Measurements from ENCODE around the gene HOXA5.

Gene HOXA5

DNA sequence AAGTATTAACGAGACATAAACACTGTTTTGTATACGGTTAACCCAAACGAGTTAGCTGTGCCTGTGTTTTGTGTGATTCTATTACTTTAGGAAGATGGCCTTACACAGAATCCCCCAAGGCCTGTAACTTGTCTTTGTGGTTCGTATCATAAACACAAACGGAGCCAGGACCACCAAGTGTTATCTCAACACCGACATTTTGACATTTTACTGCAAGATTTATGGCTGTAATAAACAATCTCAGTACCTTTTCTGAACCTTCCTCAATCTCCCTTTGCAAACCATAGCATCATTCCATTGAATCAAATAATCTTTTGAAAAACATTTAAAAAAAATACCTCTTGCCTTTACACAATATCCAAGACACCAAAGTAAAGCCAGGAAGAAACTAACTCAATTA, 10.5 kb downstream of the HOXA5 start:
- DNase-seq: no peak

GRCh38 chr7:27132214-27132613, 11.3 kb downstream of the HOXA5 start:
- no peak for DNase-seq

- no peak for DNase-seq
These were observed 12.1 kb downstream of the HOXA5 start for GRCh38 chr7:27131390-27131819.

DNA sequence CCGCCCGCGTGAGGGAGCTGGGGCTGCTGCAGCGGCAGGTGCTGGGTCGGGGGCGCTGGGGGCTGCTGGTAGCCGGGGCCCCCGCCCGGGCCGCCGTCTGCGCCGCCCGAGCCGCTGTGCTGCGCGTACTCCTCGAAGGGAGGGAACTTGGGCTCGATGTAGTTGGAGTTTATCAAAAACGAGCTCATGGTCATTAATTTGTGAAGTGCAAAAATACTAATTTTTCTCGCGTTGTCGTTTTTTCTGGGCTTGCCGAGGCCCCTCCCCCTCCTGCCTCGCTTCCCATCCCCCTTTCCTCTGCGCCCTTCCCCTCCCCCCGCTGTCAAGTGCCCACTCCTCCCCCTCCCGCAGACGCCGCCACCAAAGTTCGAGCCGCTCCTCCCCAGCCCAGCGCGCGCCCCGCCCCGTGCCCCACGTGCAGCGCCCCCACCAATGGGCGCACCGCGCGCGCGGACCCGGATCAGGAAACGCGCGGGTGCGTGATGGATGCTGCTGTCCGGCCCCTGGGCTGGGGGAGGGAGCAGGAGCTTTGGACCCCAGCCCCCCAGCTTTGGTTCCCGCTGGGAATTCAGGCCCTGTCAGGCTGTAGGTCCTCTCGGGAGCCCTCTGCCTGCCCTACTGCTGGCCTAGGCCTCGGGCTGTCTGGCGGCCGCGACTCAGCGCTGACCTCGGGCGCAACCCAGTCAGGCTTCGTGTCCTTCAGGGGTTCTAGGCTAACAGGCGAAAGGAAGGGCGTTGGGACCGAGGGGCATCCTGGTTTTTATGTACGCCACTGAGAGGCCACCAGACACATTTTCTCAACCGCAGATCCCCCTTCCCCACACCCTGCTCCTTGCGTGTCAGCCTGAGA, 12.7 kb downstream of the HOXA5 start, which contains the start of gene HOXA4:
Gene HOXA4, minus strand, starts transcription at position 218 of the 850 bp plus-strand sequence. Its CDS starts 24 bp downstream, at position 194.
- peak; percentile 93 for DNase-seq

GRCh38 chr7:27129729-27130539, 13.5 kb downstream of the HOXA5 start:
- no peak for DNase-seq

DNA sequence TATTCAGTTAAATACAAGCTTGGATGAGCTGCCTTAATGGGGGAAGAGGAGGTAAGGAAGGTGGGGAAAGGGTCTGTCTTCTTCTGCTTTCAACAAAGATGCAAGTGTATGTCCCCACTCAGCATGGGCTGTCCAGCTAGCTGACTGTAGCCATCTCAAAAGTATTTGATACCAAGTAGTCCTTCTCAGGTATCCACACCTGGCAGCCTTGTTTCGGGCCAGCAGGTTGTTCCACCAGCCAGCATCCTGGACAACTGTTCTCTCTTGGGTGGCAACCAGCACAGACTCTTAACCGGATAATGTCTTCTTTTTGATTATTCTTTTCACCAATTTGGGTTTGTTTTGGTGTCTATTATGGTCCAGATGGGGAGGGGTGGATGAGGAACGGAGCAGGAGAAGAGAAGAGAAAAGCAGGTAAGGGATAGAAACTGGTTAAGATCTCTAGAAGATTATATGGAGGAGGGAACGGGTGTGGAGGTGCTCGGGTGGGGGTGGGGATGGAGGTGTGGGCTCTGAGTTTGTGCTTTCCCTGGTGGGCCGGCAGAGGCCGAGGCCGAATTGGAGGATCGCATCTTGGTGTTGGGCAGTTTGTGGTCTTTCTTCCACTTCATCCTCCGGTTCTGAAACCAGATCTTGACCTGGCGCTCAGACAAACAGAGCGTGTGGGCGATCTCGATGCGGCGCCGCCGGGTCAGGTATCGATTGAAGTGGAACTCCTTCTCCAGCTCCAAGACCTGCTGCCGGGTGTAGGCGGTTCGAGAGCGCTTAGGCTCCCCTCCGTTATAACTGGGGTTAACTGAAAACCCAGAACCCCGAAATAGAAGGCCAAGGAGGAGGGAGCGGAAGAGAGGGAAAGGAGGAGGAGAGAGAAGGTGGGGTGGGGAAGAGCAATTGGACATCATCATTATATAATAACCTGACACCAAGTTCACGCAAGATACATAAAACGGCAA, 14.4 kb downstream of the HOXA5 start:
- DNase-seq: no peak

DNA sequence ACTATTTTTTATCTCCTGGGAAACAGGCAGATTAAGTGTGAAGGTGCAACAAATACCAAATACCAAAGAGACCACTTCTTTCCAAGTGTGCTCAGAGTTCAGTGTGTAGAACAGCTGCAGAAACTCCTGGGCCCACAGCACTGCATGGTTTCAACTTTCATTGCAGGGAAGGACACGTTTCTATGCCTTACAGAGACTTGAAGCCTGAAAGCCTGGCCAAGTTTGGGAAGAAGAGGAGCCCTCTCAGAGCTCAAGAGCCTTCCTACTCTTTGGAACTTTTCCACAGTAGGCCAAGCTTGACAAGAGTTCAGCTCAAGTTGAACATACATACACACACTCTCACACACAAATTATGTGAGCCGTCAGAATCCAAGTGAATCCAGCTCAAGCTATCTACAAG, 15.4 kb downstream of the HOXA5 start:
- DNase-seq: peak; percentile 57

- no peak for DNase-seq
These were observed 16.7 kb downstream of the HOXA5 start for GRCh38 chr7:27126596-27127327.

- no peak for DNase-seq
These were observed 17.5 kb downstream of the HOXA5 start for GRCh38 chr7:27125986-27126394.

- no peak for DNase-seq
These were observed 18.4 kb downstream of the HOXA5 start for GRCh38 chr7:27124902-27125689.

DNA sequence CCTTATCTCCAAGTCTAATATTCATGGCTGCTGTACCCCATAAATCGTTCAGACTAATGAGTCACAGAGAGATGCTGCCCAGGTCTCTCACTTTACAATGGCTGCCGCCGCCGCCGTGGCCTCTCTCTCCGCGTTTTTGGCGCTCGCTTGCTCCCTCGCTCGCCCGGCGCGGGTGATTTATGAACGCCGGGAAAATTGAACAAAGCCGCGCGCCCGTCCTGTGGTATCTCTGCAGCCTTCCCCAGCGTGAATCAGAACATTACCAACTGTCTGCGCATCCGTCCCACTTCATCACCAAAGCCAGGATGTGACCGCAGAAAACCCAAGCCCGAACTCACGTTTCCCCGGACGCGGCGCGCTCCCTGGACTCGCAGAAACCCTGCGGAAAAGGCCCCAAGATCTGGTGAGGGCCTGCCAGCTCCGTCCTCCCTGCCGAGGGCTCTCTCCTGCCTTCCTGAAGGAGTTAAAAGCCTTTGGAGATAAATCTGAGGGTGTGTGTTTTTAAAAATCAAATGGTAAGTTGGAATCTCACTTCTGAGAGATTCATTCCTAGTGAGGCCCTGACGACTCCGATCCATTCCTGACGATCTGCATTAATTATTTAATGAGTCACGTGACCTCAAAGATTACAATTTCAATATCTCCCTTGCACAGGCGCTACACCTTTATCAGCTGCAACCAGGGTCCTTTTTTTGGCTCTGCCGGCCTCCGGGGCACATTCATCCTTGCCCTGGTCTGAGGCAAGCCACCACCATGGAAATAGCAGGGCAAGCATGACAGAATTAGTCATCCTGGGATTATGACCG, 19.2 kb downstream of the HOXA5 start:
- peak; percentile 97 for DNase-seq

- DNase-seq: no peak
These were observed 19.9 kb downstream of the HOXA5 start for GRCh38 chr7:27123477-27124053.

- DNase-seq: no peak
These were observed 20.4 kb downstream of the HOXA5 start for GRCh38 chr7:27123007-27123476.

DNA sequence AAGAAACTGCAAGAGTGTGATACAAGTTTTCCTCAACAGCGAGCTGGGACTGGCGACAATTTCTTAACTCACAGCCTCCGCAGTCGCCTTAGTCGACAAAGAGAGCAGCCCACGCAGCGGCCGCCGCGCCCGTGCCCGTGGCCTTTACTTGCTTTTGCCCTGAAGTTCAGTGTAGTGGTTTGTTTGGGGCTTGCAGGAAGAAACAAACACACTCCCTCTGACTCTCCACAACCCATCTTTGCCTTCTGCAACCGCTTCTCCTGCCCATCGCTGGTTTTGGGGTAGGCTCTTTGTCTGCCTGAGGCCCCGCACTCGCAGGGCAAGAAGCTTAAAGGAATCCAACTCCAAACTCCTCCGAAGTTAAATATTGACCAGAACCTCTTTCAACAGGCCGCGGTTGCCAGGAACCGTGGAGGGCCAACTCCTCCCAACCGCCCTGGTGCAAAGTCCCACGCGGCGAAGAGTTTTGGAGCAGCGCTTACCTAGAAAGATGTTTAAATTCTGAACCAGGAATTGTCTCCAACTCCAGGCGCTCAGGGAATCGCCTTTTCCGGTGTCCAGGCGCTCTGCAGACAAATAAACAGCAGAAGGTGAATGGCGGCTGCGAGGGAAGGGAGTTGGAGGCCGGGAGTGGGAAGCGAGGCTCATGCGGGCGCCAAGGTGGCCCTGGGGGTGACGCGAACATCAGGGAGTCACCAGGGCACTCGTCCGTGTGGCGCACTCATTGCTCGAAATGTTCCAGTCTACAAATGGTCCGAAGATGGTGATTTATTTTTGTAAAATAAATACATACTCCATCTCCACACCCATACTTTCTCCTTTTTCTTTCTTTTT, 21.2 kb downstream of the HOXA5 start:
- no peak for DNase-seq

DNA sequence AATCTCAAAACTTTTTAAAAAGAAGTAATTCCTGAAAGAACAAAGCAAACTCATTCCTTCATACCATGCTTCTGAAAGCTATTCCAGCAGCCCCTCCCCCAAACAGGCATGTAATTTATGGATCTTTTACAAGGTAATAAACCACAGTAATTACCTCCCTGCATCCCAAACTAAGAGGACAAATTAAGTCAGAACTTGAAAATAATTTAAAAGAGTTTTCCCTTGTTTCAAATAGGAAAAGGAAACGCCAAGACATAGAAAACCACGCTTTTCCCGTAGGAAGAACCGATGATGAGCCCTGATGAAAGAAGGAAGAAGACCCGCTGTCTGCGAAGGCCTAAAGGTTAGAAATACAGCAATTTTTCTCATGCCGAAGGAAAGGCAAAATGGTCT, 21.8 kb downstream of the HOXA5 start:
- DNase-seq: no peak

DNA sequence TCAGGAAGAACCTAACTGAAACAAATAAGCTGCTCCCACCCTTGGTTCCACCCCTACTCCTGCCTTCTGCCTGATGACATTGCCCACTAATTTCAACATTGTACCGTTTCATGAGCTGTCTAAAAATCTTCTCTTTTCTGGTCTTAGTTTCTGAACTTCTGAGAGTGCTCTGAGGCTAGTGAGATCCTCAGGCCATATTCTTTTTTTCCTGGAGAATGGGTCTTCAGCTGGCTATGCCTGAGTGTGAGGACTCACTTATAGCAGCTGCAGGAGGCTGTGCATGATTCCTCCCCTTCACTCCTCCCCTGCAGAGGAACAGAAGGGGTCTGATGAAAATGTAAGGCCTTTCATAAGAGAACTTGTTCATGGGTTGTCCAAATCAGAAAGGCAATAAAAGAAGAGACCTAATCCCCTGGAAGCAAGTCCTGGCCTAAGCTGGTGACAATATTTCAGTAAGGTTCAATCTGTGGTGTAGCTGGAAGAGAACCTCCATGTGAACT, 24.0 kb downstream of the HOXA5 start:
- DNase-seq: no peak

GRCh38 chr7:27118580-27118979, 24.9 kb downstream of the HOXA5 start:
- no peak for DNase-seq

GRCh38 chr7:27117887-27118491, 25.5 kb downstream of the HOXA5 start:
- DNase-seq: peak; percentile 70
